ENCODE measurements around the gene LDLRAD3. TPM values are rescaled to one million over a fixed set of nuclear protein-coding genes. Genes with fewer than 3 reads are reported as not detected.

LDLRAD3 gene
- total RNA-seq, 1 experiment from 2014 or later: 19.0 TPM

DNA sequence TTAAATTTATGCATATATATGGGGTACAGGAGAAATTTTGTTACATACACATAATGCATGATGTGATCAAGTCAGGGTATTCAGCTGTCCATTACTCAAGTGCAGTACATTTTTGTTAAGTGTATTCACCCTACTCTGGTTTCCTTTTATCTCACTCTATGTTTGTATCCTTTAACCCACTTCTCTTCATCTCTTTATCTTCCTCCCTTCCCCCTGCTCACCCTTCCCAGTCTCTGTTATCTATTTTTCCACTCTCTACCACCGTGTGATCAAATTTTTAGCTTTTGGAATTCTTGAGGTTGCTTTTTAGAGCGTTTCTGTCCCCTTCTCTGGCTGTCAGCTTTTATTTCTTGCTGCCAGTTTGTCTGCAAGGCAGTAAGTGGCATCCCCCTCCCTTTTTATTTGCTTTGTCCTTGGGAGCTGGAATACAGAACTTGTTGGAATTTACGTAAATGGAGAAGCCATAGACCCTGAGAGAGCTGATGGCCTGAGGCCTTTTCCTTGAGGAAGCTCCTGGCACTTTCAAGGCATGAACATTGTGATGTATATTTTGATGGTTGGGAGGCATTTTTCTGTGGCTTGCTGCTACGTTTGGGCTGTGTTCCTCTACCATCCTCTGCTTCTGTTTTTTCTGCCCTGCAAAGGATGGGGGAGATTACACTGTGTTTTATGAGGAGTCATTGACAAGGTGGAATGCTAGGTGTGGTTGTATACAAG, 148.6 kb downstream of the LDLRAD3 start:
- peaks cover 0 to 5% of the 10 kb centered on the region in 2 experiments; a peak in 1 of 4 replicates for H3K36me3 ChIP-seq (ENCODE audit: control insufficient read depth in 1 of 2, insufficient read depth in 2 of 2, low read length in 2 of 2)
- no TSS peak for BruUV-seq (replicated peaks)
- intact Hi-C loops (cut with micrococcal nuclease): no loop called here
- no peak overlapping the region for H3K4me2 ChIP-seq (ENCODE audit: low read length)
- H3K79me2 ChIP-seq (ENCODE audit: insufficient read depth, low read length): no peaks in the 10 kb centered on the region
- ChIA-PET RAD21 (ENCODE audit: low non-redundant PET in 1 of 2, low total read pairs in 2 of 2, uncharacterized antibody in 2 of 2, unreplicated experiment in 2 of 2) (no interaction called here), CTCF (no interaction called here), POLR2A (no interaction called here)
- H3K4me3 ChIP-seq (replicated peaks in 1 of 2; ENCODE audit: low read depth in 1 of 2, low read length in 2 of 2): no peak overlapping the region
- no peak overlapping the region for H3K27ac ChIP-seq (ENCODE audit: low read depth, low read length)
- no peak overlapping the region for H2AFZ ChIP-seq (ENCODE audit: low read depth, low read length, poor library complexity, severe bottlenecking)
- DNase-seq (ENCODE audit: low read depth, low spot score): no peak
- H3K4me1 ChIP-seq (ENCODE audit: control insufficient read depth in 1 of 2, insufficient read depth in 2 of 2, low read length in 2 of 2): no peaks in the 10 kb centered on the region
- H3K9me2 ChIP-seq (ENCODE audit: insufficient read depth): no peaks in the 10 kb centered on the region
- no peak for ATAC-seq
- no peaks in the 10 kb centered on the region for H3K27me3 ChIP-seq (ENCODE audit: insufficient read depth, low read length)
- no peak overlapping the region for H3K9ac ChIP-seq (ENCODE audit: low read length)
- H3K9me3 ChIP-seq (ENCODE audit: control insufficient read depth in 1 of 2, insufficient read depth in 1 of 2, low read depth in 1 of 2, low read length in 2 of 2): peaks cover 4 to 8% of the 10 kb centered on the region in 2 experiments; a peak in 2 of 4 replicates
- no peaks in the 10 kb centered on the region for H4K20me1 ChIP-seq (ENCODE audit: insufficient read depth)
- no peak for TF ChIP-seq CBX3 (IDR thresholded peaks at IDR 0.05; ENCODE audit: low read depth)
- TF ChIP-seq JUND (IDR thresholded peaks at IDR 0.05): no peak
- TF ChIP-seq ATF3 (IDR thresholded peaks at IDR 0.05): no peak
- no peak for TF ChIP-seq POLR2A (IDR thresholded peaks at IDR 0.05; ENCODE audit: borderline replicate concordance, extremely low read depth, insufficient read depth, insufficient read length)
- TF ChIP-seq, protein P1, sequence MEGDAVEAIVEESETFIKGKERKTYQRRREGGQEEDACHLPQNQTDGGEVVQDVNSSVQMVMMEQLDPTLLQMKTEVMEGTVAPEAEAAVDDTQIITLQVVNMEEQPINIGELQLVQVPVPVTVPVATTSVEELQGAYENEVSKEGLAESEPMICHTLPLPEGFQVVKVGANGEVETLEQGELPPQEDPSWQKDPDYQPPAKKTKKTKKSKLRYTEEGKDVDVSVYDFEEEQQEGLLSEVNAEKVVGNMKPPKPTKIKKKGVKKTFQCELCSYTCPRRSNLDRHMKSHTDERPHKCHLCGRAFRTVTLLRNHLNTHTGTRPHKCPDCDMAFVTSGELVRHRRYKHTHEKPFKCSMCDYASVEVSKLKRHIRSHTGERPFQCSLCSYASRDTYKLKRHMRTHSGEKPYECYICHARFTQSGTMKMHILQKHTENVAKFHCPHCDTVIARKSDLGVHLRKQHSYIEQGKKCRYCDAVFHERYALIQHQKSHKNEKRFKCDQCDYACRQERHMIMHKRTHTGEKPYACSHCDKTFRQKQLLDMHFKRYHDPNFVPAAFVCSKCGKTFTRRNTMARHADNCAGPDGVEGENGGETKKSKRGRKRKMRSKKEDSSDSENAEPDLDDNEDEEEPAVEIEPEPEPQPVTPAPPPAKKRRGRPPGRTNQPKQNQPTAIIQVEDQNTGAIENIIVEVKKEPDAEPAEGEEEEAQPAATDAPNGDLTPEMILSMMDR (IDR thresholded peaks at IDR 0.05 in 2 of 3, conservative IDR thresholded peaks at IDR 0.05 in 1 of 3; ENCODE audit: borderline replicate concordance in 1 of 3, insufficient read depth in 1 of 3, low read depth in 2 of 3, low read length in 2 of 3): no peak
- TF ChIP-seq ZNF274 (IDR thresholded peaks at IDR 0.05; ENCODE audit: low read depth, low read length): no peak
- TF ChIP-seq, protein P2, sequence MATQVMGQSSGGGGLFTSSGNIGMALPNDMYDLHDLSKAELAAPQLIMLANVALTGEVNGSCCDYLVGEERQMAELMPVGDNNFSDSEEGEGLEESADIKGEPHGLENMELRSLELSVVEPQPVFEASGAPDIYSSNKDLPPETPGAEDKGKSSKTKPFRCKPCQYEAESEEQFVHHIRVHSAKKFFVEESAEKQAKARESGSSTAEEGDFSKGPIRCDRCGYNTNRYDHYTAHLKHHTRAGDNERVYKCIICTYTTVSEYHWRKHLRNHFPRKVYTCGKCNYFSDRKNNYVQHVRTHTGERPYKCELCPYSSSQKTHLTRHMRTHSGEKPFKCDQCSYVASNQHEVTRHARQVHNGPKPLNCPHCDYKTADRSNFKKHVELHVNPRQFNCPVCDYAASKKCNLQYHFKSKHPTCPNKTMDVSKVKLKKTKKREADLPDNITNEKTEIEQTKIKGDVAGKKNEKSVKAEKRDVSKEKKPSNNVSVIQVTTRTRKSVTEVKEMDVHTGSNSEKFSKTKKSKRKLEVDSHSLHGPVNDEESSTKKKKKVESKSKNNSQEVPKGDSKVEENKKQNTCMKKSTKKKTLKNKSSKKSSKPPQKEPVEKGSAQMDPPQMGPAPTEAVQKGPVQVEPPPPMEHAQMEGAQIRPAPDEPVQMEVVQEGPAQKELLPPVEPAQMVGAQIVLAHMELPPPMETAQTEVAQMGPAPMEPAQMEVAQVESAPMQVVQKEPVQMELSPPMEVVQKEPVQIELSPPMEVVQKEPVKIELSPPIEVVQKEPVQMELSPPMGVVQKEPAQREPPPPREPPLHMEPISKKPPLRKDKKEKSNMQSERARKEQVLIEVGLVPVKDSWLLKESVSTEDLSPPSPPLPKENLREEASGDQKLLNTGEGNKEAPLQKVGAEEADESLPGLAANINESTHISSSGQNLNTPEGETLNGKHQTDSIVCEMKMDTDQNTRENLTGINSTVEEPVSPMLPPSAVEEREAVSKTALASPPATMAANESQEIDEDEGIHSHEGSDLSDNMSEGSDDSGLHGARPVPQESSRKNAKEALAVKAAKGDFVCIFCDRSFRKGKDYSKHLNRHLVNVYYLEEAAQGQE (IDR thresholded peaks at IDR 0.05; ENCODE audit: low read depth): no peak
- no peak for TF ChIP-seq TCF7L2 (IDR thresholded peaks at IDR 0.05; ENCODE audit: borderline replicate concordance, extremely low read depth, insufficient read depth, insufficient read length)
- no peak for TF ChIP-seq ZBTB33 (IDR thresholded peaks at IDR 0.05; ENCODE audit: extremely low read depth, insufficient replicate concordance, low read length)
- no peak for TF ChIP-seq CEBPB (IDR thresholded peaks at IDR 0.05; ENCODE audit: low read depth)
- TF ChIP-seq POLR2AphosphoS5 (IDR thresholded peaks at IDR 0.05; ENCODE audit: low read depth, low read length): no peak
- TF ChIP-seq YY1 (IDR thresholded peaks at IDR 0.05; ENCODE audit: extremely low read depth, insufficient replicate concordance, low read depth, low read length): no peak
- no peak for TF ChIP-seq ELF1 (IDR thresholded peaks at IDR 0.05; ENCODE audit: borderline replicate concordance, low read depth)
- TF ChIP-seq EZH2 (IDR thresholded peaks at IDR 0.05): no peak
- no peak for TF ChIP-seq RAD21 (IDR thresholded peaks at IDR 0.05; ENCODE audit: low read depth)
- no peak for TF ChIP-seq EZH2phosphoT487 (IDR thresholded peaks at IDR 0.05; ENCODE audit: borderline replicate concordance)
- TF ChIP-seq SIN3A (IDR thresholded peaks at IDR 0.05; ENCODE audit: low read depth): no peak
